GM23338 (cell line): ENCODE data around the gene ADH5. TPM values are rescaled to one million over a fixed set of nuclear protein-coding genes. Genes with fewer than 3 reads are reported as not detected.

ENCODE experiments used
- ATAC-seq: fragments of 200-7000 bp; cut with Tn5 transposase; 3 replicates; pipeline ENCODE4 v1.9.1; 2020
- DNase-seq: peaks from one replicate; pipeline ENCODE4 v3.0.0-alpha.2; 2015; ENCODE audit warnings: low spot score
- H2AFZ ChIP-seq: fragments of 200-600 bp; sonication (generic); 2 replicates; pipeline ENCODE4 v1.8.0; 2016; ENCODE audit warnings: antibody characterized with exemption, mild to moderate bottlenecking, moderate library complexity
- H3F3A ChIP-seq: fragments of 200-600 bp; sonication (generic); replicated peaks from 2 replicates; pipeline ENCODE4 v1.8.0; 2017; ENCODE audit warnings: antibody characterized with exemption, mixed run types, low read depth
- H3K27ac ChIP-seq: fragments of 200-600 bp; sonication (generic); 2 replicates; pipeline ENCODE4 v1.6.1; 2016; ENCODE audit warnings: low read depth
- H3K27me3 ChIP-seq: fragments of 200-600 bp; sonication (generic); 2 replicates; pipeline ENCODE4 v1.8.0; 2016; ENCODE audit warnings: mild to moderate bottlenecking, mixed run types, moderate library complexity; ENCODE audit not compliant: insufficient read depth
- H3K36me3 ChIP-seq: fragments of 200-600 bp; sonication (generic); 2 replicates; pipeline ENCODE4 v1.8.0; 2016; ENCODE audit warnings: mild to moderate bottlenecking; ENCODE audit not compliant: insufficient read depth
- H3K4me1 ChIP-seq: fragments of 200-600 bp; sonication (generic); 2 replicates; pipeline ENCODE4 v1.8.0; 2016; ENCODE audit warnings: mild to moderate bottlenecking, moderate library complexity; ENCODE audit not compliant: insufficient read depth
- H3K4me2 ChIP-seq: fragments of 200-600 bp; sonication (generic); 2 replicates; pipeline ENCODE4 v1.7.1; 2017; ENCODE audit warnings: mixed run types
- H3K4me3 ChIP-seq: fragments of 200-600 bp; sonication (generic); 2 replicates; pipeline ENCODE4 v1.6.1; 2016; ENCODE audit warnings: mixed run types
- H3K79me2 ChIP-seq: fragments of 200-600 bp; sonication (generic); replicated peaks from 2 replicates; pipeline ENCODE4 v1.8.0; 2017; ENCODE audit warnings: mild to moderate bottlenecking; ENCODE audit not compliant: insufficient read depth
- H3K9me2 ChIP-seq: fragments of 200-600 bp; sonication (generic); 2 replicates; pipeline ENCODE4 v1.8.0; 2017; ENCODE audit not compliant: insufficient read depth
- H4K20me1 ChIP-seq: fragments of 200-600 bp; sonication (generic); replicated peaks from 2 replicates; pipeline ENCODE4 v1.8.0; 2017; ENCODE audit warnings: mild to moderate bottlenecking; ENCODE audit not compliant: insufficient read depth
- H3K27ac Mint-ChIP-seq: 2 replicates; pipeline ENCODE4 v1.8.0; 2020; ENCODE audit warnings: inconsistent platforms, mild to moderate bottlenecking, moderate library complexity, mixed read lengths
- H3K27me3 Mint-ChIP-seq: 3 replicates; pipeline ENCODE4 v1.8.0; 2022; ENCODE audit warnings: low read depth, mild to moderate bottlenecking, moderate library complexity, mixed read lengths, inconsistent platforms; ENCODE audit not compliant: insufficient read depth, poor library complexity
- H3K36me3 Mint-ChIP-seq: 3 replicates; pipeline ENCODE4 v1.8.0; 2021; ENCODE audit warnings: low read depth, mild to moderate bottlenecking, inconsistent platforms, moderate library complexity, mixed read lengths
- H3K4me1 Mint-ChIP-seq: 3 replicates; pipeline ENCODE4 v1.8.0; 2020; ENCODE audit warnings: mild to moderate bottlenecking, inconsistent platforms, mixed read lengths
- H3K4me3 Mint-ChIP-seq: 3 replicates; pipeline ENCODE4 v1.8.0; 2021; ENCODE audit warnings: moderate library complexity, mild to moderate bottlenecking, inconsistent platforms, mixed read lengths
- H3K9me3 Mint-ChIP-seq: 3 replicates; pipeline ENCODE4 v1.8.0; 2020; ENCODE audit warnings: moderate library complexity, mild to moderate bottlenecking, inconsistent platforms, mixed read lengths
- CREB1 ChIP-seq: fragments of 250-450 bp; sonication (Bioruptor Pico); IDR thresholded peaks from 2 replicates; pipeline ENCODE4 v1.5.0; 2020; ENCODE audit warnings: low read depth, mild to moderate bottlenecking, moderate library complexity
- EZH2 ChIP-seq: fragments of 200-600 bp; sonication (generic); IDR thresholded peaks from one replicate; pipeline ENCODE4 v1.8.0; 2017; ENCODE audit warnings: antibody characterized with exemption, mild to moderate bottlenecking, low read depth; ENCODE audit not compliant: unreplicated experiment
- EZH2phosphoT487 ChIP-seq: fragments of 200-600 bp; sonication (generic); IDR thresholded peaks from one replicate; pipeline ENCODE4 v1.8.1; 2018; ENCODE audit warnings: antibody characterized with exemption; ENCODE audit not compliant: unreplicated experiment
- JUNB ChIP-seq: IDR thresholded peaks from one replicate; pipeline ENCODE4 v1.6.1; 2016; ENCODE audit warnings: antibody characterized with exemption; ENCODE audit not compliant: unreplicated experiment
- NANOG ChIP-seq: IDR thresholded peaks from 2 replicates; pipeline ENCODE4 v1.6.1; 2016; ENCODE audit warnings: antibody characterized with exemption, borderline replicate concordance
- POLR2AphosphoS5 ChIP-seq: IDR thresholded peaks from 2 replicates; pipeline ENCODE4 v1.6.1; 2016; ENCODE audit warnings: antibody characterized with exemption, low read depth
- ZNF114 ChIP-seq: fragments of 250-450 bp; sonication (Bioruptor Pico); IDR thresholded peaks from 2 replicates; pipeline ENCODE4 v1.5.0; 2020; ENCODE audit warnings: mild to moderate bottlenecking, moderate library complexity
- ZNF331 ChIP-seq: fragments of 250-450 bp; sonication (Bioruptor Pico); IDR thresholded peaks from 2 replicates; pipeline ENCODE4 v1.5.0; 2020; ENCODE audit warnings: low read depth, mild to moderate bottlenecking, moderate library complexity
- polyA plus RNA-seq: library from polyadenylated mRNA; unstranded; fragments of >200 nt; fragmentation: Nextera tagmentation; extraction: Ambion mirVana; gene quantifications from 2 replicates; pipeline ENCODE4 v1.2.1, GENCODE V29; 2016
- total RNA-seq: library from RNA; depleted of rRNA; stranded (reverse); fragments of >200 nt; shearing (Covaris generic); gene quantifications from 2 replicates; pipeline ENCODE4 v1.2.3, GENCODE V29; 2014
- TF ChIP-seq, protein P1 (sequence below): IDR thresholded peaks from 2 replicates; pipeline ENCODE4 v1.6.1; 2016; ENCODE audit warnings: antibody characterized with exemption
- TF ChIP-seq, protein P2 (sequence below): fragments of 250-450 bp; sonication (Bioruptor Pico); IDR thresholded peaks from 2 replicates; pipeline ENCODE4 v1.5.0; 2020; ENCODE audit warnings: mild to moderate bottlenecking, moderate library complexity
- TF ChIP-seq, protein P3 (sequence below), 2 experiments: fragments of 200-600 bp in 1 of 2; sonication (generic) in 1 of 2; conservative IDR thresholded peaks; 2 replicates each; pipeline versions ENCODE4 v1.5.1 to v1.6.1; 2016 to 2017; ENCODE audit warnings: antibody characterized with exemption in 2 of 2, low read depth in 2 of 2, mild to moderate bottlenecking in 2 of 2, moderate library complexity in 1 of 2

The ADH5 gene
- total and polyA plus RNA-seq, 2 experiments from 2014 or later, result 224 to 250 TPM

DNA sequence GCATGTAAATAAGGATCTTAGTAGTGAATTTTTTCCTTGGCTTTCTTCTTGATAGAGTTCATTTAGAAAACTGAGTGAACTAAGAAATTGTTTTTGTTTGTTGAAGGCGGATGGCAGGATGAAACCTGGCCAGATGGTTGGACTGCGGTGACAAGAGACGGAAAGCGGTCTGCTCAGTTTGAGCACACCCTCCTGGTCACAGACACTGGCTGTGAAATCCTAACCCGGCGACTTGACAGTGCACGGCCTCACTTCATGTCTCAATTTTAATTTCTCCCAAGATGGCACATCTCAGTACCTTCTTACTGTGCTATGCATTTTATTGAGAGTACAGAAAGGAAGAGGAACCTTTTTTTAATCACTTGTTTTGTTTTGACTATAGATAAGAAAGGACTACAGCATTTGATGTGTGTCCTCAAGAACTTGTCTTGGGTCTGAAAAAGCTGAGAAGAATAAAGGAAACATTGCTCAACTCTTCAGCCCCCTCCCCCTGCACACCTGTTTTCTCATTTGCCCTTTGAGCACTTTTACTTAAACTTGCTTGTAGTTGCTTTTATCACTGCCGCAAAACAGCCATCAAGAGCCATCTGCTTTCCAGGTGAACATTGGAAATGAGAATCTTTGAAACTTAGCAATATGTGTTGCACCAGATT is 27.4 kb downstream of the ADH5 start:
- Histone ChIP-seq H3K79me2 (peaks cover 16% of the 10 kb centered on the region), H3K36me3 (peaks cover 25% of the 10 kb centered on the region; the same call in 1 of the 2 replicates), H3K4me2 (no peak overlapping the region), H3F3A (no peaks in the 10 kb centered on the region), H4K20me1 (0 out of 2 replicates have a peak, but pooled peaks cover 6% of the 10 kb centered on the region), H3K27ac (no peak overlapping the region), H3K4me1 (no peaks in the 10 kb centered on the region), H3K27me3 (no peaks in the 10 kb centered on the region), H3K9me2 (no peaks in the 10 kb centered on the region), H3K4me3 (no peak overlapping the region), H2AFZ (no peak overlapping the region)
- no peak overlapping the region for H3K4me3 Mint-ChIP-seq
- peaks cover 4% of the 10 kb centered on the region for H3K4me1 Mint-ChIP-seq
- peaks cover 71% of the 10 kb centered on the region for H3K36me3 Mint-ChIP-seq
- no peak for TF ChIP-seq JUNB
- TF ChIP-seq EZH2, result no peak
- TF ChIP-seq, protein P1, sequence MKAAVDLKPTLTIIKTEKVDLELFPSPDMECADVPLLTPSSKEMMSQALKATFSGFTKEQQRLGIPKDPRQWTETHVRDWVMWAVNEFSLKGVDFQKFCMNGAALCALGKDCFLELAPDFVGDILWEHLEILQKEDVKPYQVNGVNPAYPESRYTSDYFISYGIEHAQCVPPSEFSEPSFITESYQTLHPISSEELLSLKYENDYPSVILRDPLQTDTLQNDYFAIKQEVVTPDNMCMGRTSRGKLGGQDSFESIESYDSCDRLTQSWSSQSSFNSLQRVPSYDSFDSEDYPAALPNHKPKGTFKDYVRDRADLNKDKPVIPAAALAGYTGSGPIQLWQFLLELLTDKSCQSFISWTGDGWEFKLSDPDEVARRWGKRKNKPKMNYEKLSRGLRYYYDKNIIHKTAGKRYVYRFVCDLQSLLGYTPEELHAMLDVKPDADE, result no peak
- no peak for TF ChIP-seq CREB1 (CRISPR knock-in tag)
- no peak for TF ChIP-seq EZH2phosphoT487
- TF ChIP-seq, protein P2, sequence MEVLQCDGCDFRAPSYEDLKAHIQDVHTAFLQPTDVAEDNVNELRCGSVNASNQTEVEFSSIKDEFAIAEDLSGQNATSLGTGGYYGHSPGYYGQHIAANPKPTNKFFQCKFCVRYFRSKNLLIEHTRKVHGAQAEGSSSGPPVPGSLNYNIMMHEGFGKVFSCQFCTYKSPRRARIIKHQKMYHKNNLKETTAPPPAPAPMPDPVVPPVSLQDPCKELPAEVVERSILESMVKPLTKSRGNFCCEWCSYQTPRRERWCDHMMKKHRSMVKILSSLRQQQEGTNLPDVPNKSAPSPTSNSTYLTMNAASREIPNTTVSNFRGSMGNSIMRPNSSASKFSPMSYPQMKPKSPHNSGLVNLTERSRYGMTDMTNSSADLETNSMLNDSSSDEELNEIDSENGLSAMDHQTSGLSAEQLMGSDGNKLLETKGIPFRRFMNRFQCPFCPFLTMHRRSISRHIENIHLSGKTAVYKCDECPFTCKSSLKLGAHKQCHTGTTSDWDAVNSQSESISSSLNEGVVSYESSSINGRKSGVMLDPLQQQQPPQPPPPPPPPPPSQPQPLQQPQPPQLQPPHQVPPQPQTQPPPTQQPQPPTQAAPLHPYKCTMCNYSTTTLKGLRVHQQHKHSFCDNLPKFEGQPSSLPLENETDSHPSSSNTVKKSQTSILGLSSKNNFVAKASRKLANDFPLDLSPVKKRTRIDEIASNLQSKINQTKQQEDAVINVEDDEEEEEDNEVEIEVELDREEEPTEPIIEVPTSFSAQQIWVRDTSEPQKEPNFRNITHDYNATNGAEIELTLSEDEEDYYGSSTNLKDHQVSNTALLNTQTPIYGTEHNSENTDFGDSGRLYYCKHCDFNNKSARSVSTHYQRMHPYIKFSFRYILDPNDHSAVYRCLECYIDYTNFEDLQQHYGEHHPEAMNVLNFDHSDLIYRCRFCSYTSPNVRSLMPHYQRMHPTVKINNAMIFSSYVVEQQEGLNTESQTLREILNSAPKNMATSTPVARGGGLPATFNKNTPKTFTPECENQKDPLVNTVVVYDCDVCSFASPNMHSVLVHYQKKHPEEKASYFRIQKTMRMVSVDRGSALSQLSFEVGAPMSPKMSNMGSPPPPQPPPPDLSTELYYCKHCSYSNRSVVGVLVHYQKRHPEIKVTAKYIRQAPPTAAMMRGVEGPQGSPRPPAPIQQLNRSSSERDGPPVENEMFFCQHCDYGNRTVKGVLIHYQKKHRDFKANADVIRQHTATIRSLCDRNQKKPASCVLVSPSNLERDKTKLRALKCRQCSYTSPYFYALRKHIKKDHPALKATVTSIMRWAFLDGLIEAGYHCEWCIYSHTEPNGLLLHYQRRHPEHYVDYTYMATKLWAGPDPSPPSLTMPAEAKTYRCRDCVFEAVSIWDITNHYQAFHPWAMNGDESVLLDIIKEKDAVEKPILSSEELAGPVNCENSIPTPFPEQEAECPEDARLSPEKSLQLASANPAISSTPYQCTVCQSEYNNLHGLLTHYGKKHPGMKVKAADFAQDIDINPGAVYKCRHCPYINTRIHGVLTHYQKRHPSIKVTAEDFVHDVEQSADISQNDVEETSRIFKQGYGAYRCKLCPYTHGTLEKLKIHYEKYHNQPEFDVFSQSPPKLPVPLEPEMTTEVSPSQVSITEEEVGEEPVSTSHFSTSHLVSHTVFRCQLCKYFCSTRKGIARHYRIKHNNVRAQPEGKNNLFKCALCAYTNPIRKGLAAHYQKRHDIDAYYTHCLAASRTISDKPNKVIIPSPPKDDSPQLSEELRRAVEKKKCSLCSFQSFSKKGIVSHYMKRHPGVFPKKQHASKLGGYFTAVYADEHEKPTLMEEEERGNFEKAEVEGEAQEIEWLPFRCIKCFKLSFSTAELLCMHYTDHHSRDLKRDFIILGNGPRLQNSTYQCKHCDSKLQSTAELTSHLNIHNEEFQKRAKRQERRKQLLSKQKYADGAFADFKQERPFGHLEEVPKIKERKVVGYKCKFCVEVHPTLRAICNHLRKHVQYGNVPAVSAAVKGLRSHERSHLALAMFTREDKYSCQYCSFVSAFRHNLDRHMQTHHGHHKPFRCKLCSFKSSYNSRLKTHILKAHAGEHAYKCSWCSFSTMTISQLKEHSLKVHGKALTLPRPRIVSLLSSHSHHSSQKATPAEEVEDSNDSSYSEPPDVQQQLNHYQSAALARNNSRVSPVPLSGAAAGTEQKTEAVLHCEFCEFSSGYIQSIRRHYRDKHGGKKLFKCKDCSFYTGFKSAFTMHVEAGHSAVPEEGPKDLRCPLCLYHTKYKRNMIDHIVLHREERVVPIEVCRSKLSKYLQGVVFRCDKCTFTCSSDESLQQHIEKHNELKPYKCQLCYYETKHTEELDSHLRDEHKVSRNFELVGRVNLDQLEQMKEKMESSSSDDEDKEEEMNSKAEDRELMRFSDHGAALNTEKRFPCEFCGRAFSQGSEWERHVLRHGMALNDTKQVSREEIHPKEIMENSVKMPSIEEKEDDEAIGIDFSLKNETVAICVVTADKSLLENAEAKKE (CRISPR knock-in tag), result no peak
- TF ChIP-seq ZNF331 (CRISPR knock-in tag), result no peak
- TF ChIP-seq NANOG, result no peak
- TF ChIP-seq, protein P3, sequence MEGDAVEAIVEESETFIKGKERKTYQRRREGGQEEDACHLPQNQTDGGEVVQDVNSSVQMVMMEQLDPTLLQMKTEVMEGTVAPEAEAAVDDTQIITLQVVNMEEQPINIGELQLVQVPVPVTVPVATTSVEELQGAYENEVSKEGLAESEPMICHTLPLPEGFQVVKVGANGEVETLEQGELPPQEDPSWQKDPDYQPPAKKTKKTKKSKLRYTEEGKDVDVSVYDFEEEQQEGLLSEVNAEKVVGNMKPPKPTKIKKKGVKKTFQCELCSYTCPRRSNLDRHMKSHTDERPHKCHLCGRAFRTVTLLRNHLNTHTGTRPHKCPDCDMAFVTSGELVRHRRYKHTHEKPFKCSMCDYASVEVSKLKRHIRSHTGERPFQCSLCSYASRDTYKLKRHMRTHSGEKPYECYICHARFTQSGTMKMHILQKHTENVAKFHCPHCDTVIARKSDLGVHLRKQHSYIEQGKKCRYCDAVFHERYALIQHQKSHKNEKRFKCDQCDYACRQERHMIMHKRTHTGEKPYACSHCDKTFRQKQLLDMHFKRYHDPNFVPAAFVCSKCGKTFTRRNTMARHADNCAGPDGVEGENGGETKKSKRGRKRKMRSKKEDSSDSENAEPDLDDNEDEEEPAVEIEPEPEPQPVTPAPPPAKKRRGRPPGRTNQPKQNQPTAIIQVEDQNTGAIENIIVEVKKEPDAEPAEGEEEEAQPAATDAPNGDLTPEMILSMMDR (conservative IDR thresholded peaks at IDR 0.05; ENCODE audit: low read depth in 2 of 2), result no peak; a peak in 1 of 4 replicates
- TF ChIP-seq ZNF114, result no peak
- TF ChIP-seq POLR2AphosphoS5, result no peak
- H3K27me3 Mint-ChIP-seq, result peaks cover 5% of the 10 kb centered on the region
- no peak for DNase-seq
- no peaks in the 10 kb centered on the region; the same call in 2 of the 3 replicates for H3K9me3 Mint-ChIP-seq
- no peak for ATAC-seq
- peak overlapping the region; percentile 40; the same call in 1 of the 2 replicates for H3K27ac Mint-ChIP-seq
